Lower lobe of right lung (tissue), 2 donors: Measurements from ENCODE around the gene ECPAS. TPM values are rescaled to one million over a fixed set of nuclear protein-coding genes. Genes with fewer than 3 reads are reported as not detected.

Experiments used
- ATAC-seq, 2 donors: fragments of 200-7000 bp; cut with Tn5 transposase; one replicate each; pipeline ENCODE4 v1.9.1; 2020 to 2022; ENCODE audit warnings: mild to moderate bottlenecking in 2 of 2, moderate library complexity in 2 of 2
- DNase-seq: peaks from one replicate; pipeline ENCODE4 v3.0.0-alpha.2; 2020
- H3K27ac ChIP-seq: fragments of 200-600 bp; one replicate; pipeline ENCODE4 v1.8.0; 2022
- H3K27me3 ChIP-seq: fragments of 200-600 bp; one replicate; pipeline ENCODE4 v1.8.0; 2022; ENCODE audit warnings: low read depth
- H3K36me3 ChIP-seq: fragments of 200-600 bp; one replicate; pipeline ENCODE4 v1.8.0; 2022; ENCODE audit warnings: mild to moderate bottlenecking
- H3K4me1 ChIP-seq: fragments of 200-600 bp; one replicate; pipeline ENCODE4 v1.8.0; 2022
- H3K4me3 ChIP-seq: fragments of 200-600 bp; one replicate; pipeline ENCODE4 v1.8.0; 2022; ENCODE audit warnings: mild to moderate bottlenecking
- H3K9me3 ChIP-seq: fragments of 200-600 bp; one replicate; pipeline ENCODE4 v1.8.0; 2022
- CTCF ChIP-seq: fragments of 200-600 bp; IDR thresholded peaks from one replicate; pipeline ENCODE4 v1.8.0; 2022; ENCODE audit warnings: antibody characterized with exemption, mild to moderate bottlenecking
- intact Hi-C: fragments of 100-400 bp; cut with DNase I; formaldehyde crosslinking; loops from one replicate; pipeline ENCODE4 v1.11.0; 2022
- total RNA-seq: library from RNA; stranded (reverse); fragmentation: NEBNext Ultra II Directional; extraction: Animal tissue kit (Norgen Biotek cat#: 25700); gene quantifications from one replicate; pipeline ENCODE4 v1.2.1, GENCODE V29; 2021
- donor health status: DM: no; HTN: yes; CAD: no; lungs with severe emphysema.

ECPAS gene
- total RNA-seq, 1 donor from 2014 or later, result 97.1 TPM

DNA sequence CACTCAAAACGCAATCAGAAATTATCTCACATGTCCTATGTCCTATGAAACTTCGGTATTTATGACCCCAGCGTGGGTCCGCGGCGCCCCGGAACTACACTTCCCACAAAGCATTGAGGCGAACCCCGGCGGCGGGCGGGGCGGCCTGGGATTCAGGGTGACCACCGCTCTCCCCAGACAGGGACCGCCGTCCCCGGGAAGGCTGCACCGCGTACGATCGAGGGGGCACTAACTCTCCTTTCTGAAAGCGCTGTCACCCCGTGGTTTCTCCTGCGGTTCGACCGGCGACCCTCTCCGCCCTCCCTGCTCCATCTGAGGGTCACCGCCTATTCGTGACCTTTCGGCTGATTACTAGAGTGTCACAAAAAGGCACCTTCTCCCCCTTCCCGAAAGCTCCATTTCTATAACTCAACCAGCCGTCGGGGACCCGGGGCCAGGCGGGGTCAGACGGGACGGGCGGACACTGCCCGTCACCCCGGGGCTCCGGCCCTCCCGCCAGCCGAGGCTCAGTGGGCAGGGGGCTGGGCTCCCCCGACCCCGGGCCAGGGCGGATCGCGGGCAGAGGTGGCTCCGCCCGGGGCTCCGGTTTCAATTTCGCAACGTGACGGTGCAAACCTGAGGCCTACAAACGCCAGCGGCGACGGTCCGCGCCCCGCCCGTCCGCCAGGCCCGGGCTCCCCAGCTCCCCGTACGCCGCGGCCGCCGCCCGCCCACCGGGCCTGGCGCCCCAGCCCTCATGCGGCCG is 1.3 kb downstream of the ECPAS start:
- DNase-seq (peak; percentile 87), ATAC-seq (peak; percentile 80 to 84)
- H3K9me3 ChIP-seq, result no peaks in the 10 kb centered on the region
- TF ChIP-seq CTCF, result no peak
- H3K4me1 ChIP-seq, result peaks cover 40% of the 10 kb centered on the region
- peak overlapping the region; percentile 98 for H3K27ac ChIP-seq
- H3K27me3 ChIP-seq, result no peaks in the 10 kb centered on the region
- intact Hi-C loops, result no loop called here
- no peaks in the 10 kb centered on the region for H3K36me3 ChIP-seq
- peak overlapping the region; percentile 90 for H3K4me3 ChIP-seq

DNA sequence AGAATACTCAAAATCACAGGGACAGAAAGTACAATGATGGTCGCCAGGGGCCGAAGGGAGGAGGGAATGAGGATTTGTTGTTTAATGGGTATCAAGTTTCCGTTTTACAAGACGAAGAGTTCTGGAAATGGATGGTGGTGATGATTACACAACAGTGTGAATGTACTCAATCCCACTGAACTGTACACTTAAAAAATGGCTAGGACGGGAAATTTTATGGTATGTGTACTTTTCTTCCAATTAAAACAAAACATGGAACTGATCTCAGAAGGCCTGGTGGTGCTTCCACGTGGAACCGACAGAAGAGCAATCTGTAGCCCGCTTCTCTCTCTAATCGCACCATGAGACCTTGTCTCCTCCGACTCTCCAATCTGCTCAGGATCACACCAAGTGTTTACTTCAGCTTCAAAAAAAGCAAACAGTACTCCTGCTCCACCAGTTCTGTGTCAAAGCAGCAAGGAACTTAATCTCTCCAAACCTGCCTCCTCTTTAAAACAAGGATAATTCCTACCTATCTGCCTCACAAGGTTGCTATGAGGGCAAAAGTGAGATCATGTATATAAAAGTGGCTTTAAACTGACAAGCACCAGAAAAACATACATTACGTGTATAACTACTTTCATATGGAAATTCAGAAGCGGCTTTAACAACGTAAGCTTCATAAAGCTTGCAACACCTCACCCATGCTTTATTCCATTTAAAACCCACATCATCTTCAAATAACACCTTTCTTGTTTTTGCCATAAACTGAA is 2.1 kb downstream of the ECPAS start:
- TF ChIP-seq CTCF, result no peak
- H3K27ac ChIP-seq, result peak overlapping the region; percentile 98
- intact Hi-C loops, result no loop called here

DNA sequence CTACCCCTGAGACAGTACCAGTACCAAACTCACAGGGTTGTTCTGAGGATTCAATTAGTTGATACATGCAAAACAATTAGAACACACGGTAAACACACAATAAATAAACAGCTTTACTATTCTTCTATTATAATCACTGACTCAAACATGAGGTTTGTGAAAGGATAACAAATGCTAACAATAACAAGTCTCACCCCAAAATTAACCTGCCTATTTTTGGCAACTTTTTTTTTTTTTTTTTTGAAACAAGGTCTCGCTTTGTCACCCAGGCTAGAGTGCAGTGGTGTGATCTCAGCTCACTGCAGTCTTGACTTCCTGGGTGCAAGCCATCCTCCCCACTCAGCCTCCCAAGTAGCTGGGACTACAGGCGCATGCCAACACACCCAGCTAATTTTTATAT is 6.5 kb downstream of the ECPAS start:
- intact Hi-C loops, result no loop called here
- TF ChIP-seq CTCF, result no peak
- no peaks in the 10 kb centered on the region for H3K36me3 ChIP-seq
- no peaks in the 10 kb centered on the region for H3K27me3 ChIP-seq
- peaks cover 47% of the 10 kb centered on the region for H3K4me1 ChIP-seq
- H3K27ac ChIP-seq, result no peak overlapping the region
- DNase-seq, result no peak
- no peak overlapping the region for H3K4me3 ChIP-seq
- no peak for ATAC-seq
- H3K9me3 ChIP-seq, result no peaks in the 10 kb centered on the region

More for the DNA sequence above, 2.1 kb downstream of the ECPAS start:
- DNase-seq, result no peak
- Histone ChIP-seq H3K36me3 (no peaks in the 10 kb centered on the region), H3K4me1 (peaks cover 42% of the 10 kb centered on the region), H3K9me3 (no peaks in the 10 kb centered on the region), H3K27me3 (no peaks in the 10 kb centered on the region), H3K4me3 (peak overlapping the region; percentile 90)
- peak in 1 of 2 donors; percentile 25 for ATAC-seq

GRCh38 chr9:111475195-111475594 is 9.0 kb downstream of the ECPAS start:
- ATAC-seq (no peak), DNase-seq (no peak)
- intact Hi-C loops, result no loop called here
- Histone ChIP-seq H3K9me3 (no peaks in the 10 kb centered on the region), H3K27ac (no peak overlapping the region), H3K27me3 (no peaks in the 10 kb centered on the region), H3K4me3 (no peak overlapping the region), H3K36me3 (no peaks in the 10 kb centered on the region), H3K4me1 (peaks cover 25% of the 10 kb centered on the region)
- no peak for TF ChIP-seq CTCF

DNA sequence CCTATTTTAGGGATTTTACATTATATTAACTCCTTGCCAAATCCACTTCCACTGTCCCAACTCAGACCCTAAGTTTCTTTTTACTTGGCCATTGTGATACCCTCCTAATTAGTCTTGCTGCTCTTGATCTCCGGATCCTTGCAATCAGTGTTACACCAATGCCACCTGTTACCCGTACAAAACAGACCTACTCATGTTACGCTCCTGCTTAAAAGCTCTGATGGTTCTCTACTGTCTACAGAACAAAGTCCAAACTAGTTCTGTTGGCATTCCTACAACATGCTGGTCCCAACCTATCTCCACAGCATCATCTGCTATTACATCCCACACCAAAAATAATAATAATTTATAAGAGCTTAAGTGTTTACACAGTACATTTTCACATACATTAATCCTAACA is 9.8 kb downstream of the ECPAS start:
- intact Hi-C loops, result no loop called here
- H3K4me3 ChIP-seq, result no peak overlapping the region
- H3K9me3 ChIP-seq, result no peaks in the 10 kb centered on the region
- no peaks in the 10 kb centered on the region for H3K27me3 ChIP-seq
- DNase-seq, result no peak
- peaks cover 25% of the 10 kb centered on the region for H3K4me1 ChIP-seq
- no peak for TF ChIP-seq CTCF
- H3K36me3 ChIP-seq, result no peaks in the 10 kb centered on the region
- ATAC-seq, result no peak
- no peak overlapping the region for H3K27ac ChIP-seq
